PFSK-1 (cell line): ENCODE data around the gene CLDN34.

Experiments
- POLR2AphosphoS5 ChIP-seq: IDR thresholded peaks from 2 replicates; pipeline ENCODE4 v1.6.1; 2012; ENCODE audit warnings: low read depth, mild to moderate bottlenecking, control low read depth, low read length, moderate library complexity
- SIN3A ChIP-seq: IDR thresholded peaks from 2 replicates; pipeline ENCODE4 v1.6.1; 2012; ENCODE audit warnings: mild to moderate bottlenecking, low read length, moderate library complexity, borderline replicate concordance; ENCODE audit not compliant: insufficient read depth
- TAF1 ChIP-seq: IDR thresholded peaks from 2 replicates; pipeline ENCODE4 v1.6.1; 2012; ENCODE audit warnings: low read length, control low read depth, borderline replicate concordance; ENCODE audit not compliant: insufficient read depth
- TF ChIP-seq, protein P1 (sequence below), 2 experiments: IDR thresholded peaks; 2 replicates each; pipeline versions ENCODE4 v1.6.1 to v1.8.0; 2011 to 2012; ENCODE audit warnings: low read depth in 2 of 2, low read length in 2 of 2, control low read depth in 1 of 2, inconsistent platforms in 1 of 2, mild to moderate bottlenecking in 1 of 2, moderate library complexity in 1 of 2; ENCODE audit not compliant: insufficient read depth in 1 of 2

DNA sequence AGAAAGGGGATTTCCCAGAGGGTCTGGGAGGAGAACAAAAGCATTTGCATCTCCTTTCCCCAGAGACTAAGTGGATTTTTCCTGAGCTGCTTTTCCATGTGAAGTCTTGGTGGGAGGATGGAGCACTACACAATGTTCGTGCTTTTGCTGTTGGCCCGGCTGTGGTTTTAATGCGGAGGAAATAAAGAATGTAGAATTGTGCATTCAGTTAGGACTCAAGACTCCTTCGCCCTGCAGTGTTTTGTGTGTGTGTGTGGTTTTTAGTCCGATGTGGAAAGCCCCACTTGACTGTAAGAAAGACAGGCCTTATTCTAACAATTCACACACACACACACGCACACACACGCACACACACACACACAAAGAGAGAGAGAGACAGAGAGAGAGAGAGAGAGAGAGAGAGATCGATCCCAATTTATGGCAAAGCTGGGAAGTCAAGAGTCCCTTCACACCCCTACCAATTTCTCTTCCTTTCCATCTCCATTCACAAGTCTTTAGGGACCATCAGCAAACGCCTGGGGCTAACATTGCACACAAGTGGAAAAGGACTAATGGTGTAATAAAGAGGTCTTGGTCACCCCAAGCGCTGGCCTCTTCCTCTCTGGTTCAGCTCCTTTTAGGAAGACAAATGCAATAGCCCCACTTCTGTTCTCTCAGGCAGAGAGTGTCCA is 44.2 kb downstream of the CLDN34 start:
- TF ChIP-seq POLR2AphosphoS5 (no peak), TAF1 (no peak), SIN3A (no peak)
- TF ChIP-seq, protein P1, sequence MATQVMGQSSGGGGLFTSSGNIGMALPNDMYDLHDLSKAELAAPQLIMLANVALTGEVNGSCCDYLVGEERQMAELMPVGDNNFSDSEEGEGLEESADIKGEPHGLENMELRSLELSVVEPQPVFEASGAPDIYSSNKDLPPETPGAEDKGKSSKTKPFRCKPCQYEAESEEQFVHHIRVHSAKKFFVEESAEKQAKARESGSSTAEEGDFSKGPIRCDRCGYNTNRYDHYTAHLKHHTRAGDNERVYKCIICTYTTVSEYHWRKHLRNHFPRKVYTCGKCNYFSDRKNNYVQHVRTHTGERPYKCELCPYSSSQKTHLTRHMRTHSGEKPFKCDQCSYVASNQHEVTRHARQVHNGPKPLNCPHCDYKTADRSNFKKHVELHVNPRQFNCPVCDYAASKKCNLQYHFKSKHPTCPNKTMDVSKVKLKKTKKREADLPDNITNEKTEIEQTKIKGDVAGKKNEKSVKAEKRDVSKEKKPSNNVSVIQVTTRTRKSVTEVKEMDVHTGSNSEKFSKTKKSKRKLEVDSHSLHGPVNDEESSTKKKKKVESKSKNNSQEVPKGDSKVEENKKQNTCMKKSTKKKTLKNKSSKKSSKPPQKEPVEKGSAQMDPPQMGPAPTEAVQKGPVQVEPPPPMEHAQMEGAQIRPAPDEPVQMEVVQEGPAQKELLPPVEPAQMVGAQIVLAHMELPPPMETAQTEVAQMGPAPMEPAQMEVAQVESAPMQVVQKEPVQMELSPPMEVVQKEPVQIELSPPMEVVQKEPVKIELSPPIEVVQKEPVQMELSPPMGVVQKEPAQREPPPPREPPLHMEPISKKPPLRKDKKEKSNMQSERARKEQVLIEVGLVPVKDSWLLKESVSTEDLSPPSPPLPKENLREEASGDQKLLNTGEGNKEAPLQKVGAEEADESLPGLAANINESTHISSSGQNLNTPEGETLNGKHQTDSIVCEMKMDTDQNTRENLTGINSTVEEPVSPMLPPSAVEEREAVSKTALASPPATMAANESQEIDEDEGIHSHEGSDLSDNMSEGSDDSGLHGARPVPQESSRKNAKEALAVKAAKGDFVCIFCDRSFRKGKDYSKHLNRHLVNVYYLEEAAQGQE (IDR thresholded peaks at IDR 0.05; ENCODE audit: insufficient read depth in 1 of 2, low read depth in 2 of 2, low read length in 2 of 2), result no peak
